Measurements from ENCODE around the gene MDM4.
"Not testable (repeated sequence)": the region's sequence is repeated elsewhere in the genome, so short reads cannot be mapped to it uniquely, and the experiment has no call there.

MDM4 gene, protein sequence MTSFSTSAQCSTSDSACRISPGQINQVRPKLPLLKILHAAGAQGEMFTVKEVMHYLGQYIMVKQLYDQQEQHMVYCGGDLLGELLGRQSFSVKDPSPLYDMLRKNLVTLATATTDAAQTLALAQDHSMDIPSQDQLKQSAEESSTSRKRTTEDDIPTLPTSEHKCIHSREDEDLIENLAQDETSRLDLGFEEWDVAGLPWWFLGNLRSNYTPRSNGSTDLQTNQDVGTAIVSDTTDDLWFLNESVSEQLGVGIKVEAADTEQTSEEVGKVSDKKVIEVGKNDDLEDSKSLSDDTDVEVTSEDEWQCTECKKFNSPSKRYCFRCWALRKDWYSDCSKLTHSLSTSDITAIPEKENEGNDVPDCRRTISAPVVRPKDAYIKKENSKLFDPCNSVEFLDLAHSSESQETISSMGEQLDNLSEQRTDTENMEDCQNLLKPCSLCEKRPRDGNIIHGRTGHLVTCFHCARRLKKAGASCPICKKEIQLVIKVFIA

DNA sequence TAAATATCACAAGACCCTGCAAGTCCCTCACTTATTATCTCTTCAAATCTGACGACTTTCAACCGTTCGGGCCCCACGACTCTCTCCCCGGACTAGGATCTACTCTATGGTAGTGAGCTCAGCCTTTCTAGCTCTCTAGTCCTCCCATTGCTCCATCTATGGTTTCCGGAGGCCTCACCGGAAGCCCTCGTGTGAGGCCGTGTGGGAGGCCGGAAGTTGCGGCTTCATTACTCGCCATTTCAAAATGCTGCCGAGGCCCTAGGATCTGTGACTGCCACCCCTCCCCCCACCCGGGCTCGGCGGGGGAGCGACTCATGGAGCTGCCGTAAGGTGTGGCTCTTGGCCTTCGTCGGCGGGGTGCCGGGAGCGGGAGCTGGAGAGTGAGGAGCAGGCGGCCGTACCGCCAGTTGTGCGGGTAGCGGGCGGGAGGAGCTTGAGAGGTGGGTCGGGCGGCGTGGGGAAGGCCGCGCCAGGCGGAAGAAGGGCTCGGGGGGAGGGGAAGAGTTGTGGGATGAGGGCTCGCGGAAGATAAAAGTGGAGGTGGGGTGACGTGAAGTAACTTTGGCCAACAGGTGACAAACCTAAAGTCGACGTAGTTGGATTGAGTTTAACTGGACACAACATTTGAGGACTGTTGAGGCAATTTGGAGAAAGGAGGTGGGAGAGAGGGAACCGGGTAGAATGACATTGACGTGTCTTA lies at the start of gene MDM4:
Gene MDM4 (plus strand): TSS at position 227 of the 700 bp plus-strand sequence. CDS start 9,113 bp downstream, outside the sequence.
- peak; percentile 85 for DNase-seq (ENCODE audit: low read depth)

DNA sequence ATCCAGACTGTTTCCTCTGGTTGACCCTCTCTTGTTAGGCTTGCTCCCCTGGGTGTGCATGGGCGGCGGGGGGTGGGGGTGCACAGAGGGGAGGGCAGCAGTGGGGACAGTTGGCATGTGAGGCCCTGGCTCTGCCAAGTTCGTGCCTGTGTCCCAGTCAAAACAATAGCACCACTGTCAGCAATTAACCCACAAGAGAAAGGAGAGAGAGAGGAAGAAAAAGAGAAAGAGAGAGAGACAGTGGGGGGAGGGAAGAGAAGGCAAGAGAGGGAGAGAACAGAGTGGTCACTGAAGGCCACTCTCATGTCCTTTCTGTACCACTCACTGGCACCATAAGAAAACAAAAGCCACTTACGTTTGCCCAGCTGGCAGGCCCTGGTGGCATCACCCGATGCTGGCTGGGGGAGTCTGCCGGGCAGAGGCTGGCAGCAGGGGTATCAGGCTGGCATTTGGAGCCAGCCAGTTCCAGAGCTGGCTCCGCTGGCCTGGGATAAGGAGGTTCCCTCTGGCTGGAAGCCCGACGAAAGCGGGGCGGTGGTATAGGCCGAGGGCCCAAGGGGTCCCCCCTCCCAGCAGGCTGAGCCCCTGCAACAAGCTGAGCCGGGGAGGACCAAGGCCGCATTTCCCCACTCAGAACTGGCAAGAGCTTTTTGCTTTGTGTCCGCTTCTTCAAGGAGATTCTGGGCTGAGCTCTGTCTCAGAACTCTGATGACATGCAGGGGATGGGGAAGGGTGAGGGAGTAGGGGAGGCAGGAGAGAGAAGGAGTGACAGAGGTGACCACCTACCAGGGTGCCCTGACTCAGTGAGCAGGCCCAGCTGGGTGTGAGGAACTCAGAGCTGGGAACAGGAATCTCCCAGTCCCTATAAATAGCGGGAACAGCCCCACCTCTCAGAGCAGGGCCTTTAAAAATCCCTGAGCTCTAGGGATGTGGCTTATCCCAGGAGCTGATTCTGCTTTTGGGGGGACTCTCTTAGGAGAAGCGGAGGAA lies 49.5 kb upstream of the MDM4 start:
- no peak for DNase-seq (ENCODE audit: low read depth)

DNA sequence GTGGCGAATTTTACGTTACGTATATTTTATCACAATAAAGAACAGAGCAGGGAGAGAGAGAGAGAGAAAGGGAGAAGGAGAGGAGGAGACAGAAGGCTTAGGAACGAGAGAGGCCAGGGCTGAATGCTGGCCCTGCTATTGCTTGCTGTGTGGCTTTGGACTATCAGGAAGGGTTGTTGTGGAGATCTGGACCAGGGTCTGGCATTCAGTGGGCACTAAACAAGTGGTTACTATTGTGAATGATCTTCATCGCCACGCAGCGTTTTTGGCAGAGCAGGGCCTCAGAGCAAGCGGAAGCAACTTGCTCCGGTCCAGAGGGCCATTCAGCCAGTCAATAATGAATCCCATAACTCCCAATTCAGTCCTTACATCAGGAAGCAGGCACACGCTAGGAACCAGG lies 48.0 kb upstream of the MDM4 start:
- no peak for DNase-seq (ENCODE audit: low read depth)

DNA sequence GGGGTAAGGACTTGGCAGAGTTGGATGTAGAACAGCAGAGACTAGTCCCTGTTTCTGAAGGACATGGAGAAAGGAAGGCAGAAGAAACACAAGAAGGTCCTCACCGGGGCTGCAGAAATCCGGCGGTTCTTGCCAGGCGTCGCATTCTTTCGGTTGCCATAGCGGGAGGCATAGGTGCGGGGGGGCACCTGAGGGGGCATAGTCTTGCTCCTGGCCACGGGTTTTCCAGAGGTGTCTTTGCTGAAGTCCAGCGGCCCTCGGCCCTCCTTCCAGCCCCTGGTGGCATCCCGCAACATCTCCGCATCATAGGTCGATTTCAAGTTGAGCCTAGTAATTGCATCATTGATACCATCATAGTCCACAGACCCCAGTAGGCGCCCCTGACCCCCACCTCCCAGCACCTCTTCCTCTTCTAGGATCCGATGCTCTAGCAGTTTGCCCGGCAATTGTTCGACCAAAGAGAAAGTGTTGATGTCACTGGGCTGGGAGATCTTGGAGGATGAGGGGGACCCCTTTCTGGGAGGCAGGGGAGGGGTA lies 47.4 kb upstream of the MDM4 start:
- DNase-seq (ENCODE audit: low read depth), result no peak

- no peak for DNase-seq (ENCODE audit: low read depth)
Measured at GRCh38 chr1:204469304-204469703, 46.9 kb upstream of the MDM4 start.

DNA sequence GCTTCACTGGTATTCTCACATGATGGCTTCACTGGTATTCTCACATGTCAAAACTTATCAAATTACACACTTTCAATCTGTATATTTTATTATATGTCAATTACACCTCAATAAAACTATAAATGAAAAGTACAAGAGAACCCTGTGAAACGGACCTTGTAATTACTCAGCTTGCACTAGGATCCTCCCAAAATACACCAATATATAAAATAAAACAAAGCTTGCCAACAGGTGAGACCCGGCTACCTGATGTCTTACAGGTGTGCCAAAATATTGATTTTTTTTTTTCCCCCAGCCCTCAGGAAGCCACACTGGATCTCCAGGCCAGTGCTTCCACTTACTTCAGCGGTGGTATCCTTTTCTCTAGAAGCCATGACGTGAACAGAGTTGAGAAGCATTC lies 44.5 kb upstream of the MDM4 start:
- DNase-seq (ENCODE audit: low read depth), result no peak

GRCh38 chr1:204472660-204473059 lies 43.5 kb upstream of the MDM4 start:
- no peak for DNase-seq (ENCODE audit: low read depth)

DNA sequence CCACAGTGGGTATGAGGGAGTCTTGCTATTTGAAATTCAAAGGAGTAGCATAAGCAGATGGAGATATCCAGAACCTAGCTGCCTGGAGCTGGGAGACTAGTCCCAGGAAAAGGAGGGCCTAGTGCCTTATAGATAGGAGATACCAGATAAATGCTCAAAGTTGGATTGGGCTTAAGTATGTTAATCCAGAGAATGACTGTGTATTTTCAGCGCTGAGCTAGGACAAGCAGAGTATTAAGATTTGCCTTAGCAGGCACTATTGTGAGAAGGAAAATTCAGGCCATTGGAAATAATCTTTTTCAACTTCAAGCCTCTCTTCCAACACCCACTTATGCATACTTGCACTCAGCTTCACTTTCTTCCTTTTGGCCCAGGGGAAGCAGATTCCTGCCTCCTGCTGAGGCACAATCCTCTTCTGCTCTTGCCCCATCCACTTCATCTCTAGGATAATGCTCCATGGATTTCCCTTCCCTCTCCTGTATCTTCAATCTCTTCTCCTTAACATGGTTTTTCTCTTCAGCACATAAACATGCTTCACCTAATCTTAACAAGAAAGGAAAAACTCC lies 42.7 kb upstream of the MDM4 start:
- DNase-seq (ENCODE audit: low read depth), result no peak

- DNase-seq (ENCODE audit: low read depth), result no peak
Measured at GRCh38 chr1:204475656-204476432, 40.4 kb upstream of the MDM4 start.

- no peak for DNase-seq (ENCODE audit: low read depth)
Measured at GRCh38 chr1:204476563-204476962, 39.6 kb upstream of the MDM4 start.

DNA sequence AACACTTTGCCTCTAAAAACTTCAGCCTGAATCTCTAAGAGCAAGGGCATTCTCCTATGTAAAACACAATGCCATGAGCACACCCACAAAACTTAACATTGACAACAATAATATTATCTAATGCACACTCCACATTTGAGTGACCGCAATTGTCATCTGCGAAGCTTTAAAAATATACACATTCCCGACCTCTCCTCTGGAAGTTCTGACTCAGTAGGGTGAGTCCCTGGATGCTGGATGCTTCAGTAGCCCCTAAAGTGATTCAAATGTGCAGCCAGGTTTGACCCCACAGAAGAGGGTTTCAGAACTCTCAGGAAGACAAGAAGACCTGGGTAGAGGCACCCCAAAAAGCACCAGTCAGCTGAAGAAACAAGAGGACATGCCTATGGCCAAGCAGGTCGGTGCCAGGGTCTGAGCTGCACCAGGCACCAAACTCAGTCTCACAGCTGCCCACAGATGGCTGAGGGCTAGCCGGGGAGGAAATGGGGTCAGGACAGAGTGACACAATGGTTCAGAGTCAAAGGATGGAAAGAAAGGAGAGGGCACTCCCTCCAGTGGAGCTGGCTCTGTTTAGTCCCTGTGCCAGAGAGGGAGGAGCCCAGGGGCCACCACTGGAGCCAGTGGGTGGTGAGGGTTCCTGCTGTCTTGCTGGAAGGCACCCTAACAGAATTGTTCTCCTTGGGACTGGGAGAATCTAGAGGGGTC lies 39.0 kb upstream of the MDM4 start:
- DNase-seq (ENCODE audit: low read depth), result no peak

DNA sequence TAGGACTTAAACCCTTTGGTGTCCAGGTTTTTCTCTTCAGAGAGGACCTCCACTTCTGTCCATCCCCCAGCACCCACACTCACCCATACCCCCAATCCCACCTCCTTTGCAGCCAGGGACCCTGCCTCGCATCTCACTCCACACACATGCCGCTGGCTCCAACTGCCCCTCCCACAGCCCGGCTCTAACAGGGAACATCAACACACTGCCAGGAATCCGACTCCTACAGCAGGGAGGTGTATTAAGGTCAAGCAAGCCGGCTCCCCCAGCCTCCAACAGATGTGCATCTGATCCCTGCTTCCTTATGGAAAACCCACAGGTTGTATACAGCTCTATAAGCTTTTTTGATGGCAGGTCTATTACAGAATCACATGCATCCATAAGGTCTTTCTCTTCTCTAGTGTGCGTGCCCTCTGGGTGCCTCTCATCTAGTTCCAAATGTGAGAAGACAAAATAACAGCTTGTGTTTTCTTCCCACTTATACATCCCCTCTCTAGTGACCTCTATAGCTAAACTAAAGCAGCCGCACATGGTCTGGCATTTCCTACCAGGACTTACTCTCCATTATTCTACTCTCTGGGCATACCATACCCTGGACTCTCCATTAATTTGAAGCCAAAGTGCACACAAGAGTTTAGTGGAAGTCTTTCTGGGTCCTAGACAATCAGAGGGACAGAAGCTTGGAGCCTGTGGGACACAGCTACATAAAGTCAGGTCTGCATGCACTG lies 37.9 kb upstream of the MDM4 start:
- no peak for DNase-seq (ENCODE audit: low read depth)

- no peak for DNase-seq (ENCODE audit: low read depth)
Measured at GRCh38 chr1:204478921-204479320, 37.3 kb upstream of the MDM4 start.

GRCh38 chr1:204479387-204480136 lies 36.6 kb upstream of the MDM4 start:
- DNase-seq (ENCODE audit: low read depth), result no peak

DNA sequence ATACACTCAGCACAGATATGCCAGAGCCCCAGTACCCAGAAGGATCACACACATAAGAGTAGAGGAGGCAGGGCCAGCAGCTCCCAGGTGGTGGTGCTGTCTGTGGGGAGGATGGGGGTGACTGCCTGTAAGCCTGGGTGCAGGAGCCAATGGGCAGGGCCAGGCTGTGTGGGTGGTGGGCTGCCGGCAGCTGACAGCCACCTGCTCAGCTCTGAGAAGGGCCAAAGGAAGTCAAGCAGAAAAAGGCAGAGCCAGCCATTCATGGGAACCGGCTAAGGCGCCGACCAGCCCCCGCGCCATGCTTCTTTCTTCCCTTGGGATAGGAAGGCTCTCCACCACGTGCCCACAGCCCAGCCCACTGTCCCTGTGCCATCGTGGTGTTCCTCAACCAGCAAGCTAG lies 35.7 kb upstream of the MDM4 start:
- no peak for DNase-seq (ENCODE audit: low read depth)

DNA sequence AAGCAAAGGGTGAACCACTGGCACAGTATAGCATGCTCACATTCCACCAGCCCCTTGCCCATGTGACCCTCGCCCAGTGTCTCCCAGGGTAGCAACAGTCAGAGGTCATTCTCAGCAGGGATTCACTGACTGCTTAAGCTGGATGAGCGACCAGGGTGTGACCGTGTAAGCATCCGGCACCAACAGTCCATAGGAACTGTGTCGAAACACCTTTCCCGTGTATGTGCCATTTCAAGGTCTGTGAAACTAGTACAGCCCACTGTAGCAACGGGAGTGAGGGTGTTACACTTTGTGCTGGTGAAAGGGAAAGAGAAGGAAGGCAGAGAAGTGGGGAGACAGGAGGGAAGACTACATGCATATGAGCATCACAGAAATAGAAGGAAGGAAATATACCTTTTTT lies 32.4 kb upstream of the MDM4 start:
- no peak for DNase-seq (ENCODE audit: low read depth)

DNA sequence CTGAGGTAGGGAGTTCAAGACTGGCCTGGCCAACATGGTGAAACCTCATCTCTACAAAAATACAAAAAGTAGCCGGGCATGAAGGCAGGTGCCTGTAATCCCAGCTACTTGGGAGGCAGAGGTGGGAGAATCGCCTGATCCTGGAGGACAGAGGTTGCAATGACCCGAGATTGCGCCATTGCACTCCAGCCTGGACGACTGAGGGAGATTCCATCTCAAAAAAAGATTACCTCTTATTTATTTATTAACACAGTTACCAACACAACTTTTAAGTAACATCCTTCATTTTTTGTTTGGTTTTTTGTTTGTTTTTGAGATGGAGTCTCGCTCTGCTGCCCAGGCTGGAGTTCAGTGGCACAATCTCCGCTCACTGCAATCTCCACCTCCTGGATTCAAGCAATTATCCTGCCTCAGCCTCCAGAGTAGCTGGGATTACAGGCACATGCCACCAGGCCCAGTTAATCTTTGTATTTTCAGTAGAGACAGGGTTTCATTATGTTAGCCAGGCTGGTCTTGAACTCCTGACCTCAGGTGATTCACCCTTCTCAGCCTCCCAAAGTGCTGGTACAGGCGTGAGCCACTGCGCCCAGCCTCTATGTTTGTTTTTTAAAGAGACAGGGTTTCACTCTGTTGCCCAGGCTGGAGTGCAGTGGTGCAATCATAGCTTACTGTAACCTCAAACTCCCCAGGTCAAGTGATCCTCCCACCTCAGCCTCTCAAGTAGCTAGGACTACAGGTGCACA lies 29.5 kb upstream of the MDM4 start:
- DNase-seq (ENCODE audit: low read depth), result not testable (repeated sequence)

DNA sequence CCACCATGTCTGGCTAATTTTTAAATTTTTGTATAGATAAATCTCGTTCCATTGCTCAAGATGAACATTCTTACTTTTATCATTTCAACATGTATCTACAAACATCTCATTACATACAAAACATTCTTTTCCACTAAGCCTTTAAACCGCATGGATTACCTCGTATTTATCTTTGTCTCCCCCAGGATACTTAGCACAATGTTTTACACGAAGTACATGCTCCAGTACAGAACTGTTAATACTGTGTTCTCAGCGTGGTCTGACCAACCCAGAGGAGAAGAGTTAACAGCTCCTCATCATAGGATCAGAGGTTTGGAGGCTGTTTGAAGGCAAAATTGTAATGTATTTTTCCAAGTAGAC lies 29.0 kb upstream of the MDM4 start:
- no peak for DNase-seq (ENCODE audit: low read depth)
